Fibroblast of skin of right quadriceps (primary cell): ENCODE data around the gene ERBB4.
A peak's percentile ranks its signal among the peaks of the same experiment; 100 is the strongest.
"Not testable (repeated sequence)": the region's sequence is repeated elsewhere in the genome, so short reads cannot be mapped to it uniquely, and the experiment has no call there.

ENCODE experiments used
- DNase-seq: peaks from one replicate; pipeline ENCODE4 v3.0.0-alpha.2; 2013

The ERBB4 gene

DNA sequence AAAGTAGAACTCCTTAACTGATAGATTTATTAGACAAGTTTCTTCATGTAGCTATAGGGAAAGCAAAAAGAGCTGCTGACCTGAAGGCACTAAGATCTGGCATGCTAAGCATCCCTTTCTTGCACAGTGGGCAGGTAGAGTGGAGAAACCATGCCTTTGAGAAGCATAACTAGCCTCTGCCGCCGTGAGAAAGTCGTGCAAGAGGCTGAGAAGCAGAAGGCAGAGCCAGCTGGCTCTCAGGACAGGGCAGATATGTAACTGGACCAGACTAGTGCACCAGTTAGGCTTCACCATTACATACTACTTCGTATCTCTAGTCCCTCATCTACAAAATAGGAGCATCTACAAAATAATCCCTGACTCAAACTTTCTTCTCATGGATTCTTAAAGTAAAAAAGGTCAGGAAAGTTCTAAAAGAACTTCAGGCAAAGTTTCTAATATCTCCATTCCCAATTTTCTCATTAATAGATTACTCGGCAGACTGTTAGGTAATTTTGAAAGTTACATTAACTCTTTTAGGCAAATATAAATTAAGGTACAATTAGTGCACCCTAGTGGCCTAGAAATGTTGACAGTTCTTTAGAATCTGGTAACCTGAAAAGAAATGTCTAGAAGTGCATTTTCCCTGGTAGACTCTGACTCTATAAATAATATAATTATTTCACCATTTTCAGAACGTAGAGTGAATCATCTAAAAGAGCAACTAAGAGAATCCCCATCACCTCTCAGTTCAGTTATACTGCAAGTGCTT, 10.3 kb downstream of the ERBB4 start:
- DNase-seq = no peak

DNA sequence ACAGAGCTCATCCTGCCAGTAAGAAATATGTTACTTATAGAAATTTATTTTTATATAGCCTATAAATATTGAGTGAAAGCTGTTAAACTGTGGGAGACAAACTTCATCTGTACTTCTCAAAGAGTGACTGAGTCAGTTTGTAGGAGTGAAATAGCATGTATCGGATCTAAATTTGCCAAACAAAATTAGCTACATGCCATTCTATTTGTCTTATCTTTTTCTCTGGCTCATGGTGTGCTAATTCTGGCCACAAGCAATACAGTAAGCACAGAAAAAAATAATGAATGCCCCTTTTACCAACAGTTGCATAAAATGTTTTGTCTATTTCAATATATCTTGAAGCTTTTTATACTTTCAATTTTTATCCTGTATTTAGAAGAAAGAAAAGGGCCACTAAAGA, 12.5 kb downstream of the ERBB4 start:
- no peak for DNase-seq

DNA sequence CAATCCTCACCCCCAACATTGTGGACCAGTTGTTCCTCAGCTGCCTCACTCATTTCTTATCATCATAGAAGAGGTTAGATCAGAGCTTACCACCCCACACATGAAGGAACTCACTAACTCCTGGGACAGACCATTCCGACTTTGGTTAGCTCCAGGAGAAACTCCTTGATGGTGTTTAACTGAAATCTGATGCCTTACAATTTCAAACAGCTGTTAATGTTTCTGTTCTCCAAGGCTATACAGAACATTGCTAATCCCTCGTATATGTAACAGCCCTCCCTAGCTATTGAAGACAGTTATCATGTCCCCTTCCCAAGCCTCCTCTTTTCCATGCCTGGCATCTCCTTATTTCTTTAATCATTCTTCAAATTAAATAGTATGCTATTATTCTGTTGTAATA, 14.8 kb downstream of the ERBB4 start:
- no peak for DNase-seq

DNA sequence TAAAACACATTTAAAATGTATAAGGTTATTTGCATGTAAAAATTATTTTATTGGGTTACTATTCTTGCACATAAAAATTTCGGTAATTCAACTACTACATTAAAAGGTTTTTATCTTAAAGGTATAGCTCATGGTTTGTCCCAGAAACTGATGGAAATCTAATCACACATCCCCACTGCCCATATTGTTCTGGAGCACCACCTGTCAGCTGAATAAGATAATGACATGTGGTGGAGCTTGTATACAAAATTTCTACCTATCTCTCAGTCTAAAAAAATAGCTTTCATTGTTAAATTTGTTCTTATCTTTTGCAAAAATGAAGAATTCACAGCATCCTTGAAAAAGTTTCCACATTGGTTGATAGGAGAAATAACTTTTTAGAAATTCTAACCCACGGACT, 18.3 kb downstream of the ERBB4 start:
- DNase-seq = peak; percentile 8

DNA sequence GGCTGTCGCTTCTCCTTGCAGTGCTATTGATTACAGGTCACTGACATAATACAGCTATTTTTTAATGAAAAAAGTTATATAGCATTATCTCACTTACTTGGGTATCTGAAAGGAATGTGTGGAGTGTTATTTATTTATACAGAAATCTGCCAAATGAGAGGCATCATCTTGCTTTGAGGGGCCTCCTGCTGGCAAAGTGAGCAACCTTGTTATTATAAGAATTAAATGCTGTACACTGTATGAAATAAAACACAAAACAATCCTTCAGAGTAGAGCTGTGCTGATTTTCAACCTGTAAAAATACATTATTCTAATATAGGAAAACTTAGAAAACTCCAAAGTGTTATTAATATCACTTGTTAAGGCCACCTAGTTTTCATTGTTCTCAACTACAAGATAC, 20.9 kb downstream of the ERBB4 start:
- DNase-seq = no peak

DNA sequence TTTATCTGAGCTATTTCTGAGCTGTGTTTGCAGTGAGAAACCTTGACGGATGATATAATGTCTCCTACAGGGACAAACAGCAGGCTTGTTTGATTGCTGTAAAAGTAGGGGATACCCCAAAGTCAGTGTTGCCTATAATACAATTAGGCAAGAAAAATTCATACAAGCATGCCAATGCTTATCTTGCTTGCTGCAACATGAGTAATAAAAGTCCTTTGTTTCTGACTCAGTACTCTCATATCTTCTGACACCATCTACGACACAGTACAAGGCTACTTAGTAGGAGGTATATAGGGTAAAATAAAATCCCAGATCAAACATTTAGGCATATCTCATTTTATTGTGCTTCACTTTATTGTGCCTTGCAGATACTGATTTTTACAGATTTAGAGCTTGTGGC, 33.0 kb downstream of the ERBB4 start:
- DNase-seq = no peak

DNA sequence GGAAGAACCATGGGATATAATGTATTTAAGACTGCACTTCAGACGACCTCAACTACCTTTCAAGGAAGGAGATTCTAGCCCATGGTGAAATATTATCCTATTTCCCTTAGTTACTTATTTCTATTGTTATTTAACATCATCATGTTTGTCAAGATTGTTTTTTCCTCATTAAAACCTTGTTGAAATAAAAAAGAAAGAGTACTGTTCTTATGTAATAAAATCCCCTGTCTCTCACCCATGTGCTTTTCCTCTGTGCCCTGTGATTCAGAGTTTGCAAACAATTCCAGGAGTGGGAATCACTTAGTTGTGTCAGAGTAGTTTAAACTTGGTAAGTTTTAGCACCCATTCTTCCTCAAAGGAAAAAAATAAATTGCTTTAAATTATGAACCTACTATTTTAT, 43.6 kb downstream of the ERBB4 start:
- DNase-seq = no peak

DNA sequence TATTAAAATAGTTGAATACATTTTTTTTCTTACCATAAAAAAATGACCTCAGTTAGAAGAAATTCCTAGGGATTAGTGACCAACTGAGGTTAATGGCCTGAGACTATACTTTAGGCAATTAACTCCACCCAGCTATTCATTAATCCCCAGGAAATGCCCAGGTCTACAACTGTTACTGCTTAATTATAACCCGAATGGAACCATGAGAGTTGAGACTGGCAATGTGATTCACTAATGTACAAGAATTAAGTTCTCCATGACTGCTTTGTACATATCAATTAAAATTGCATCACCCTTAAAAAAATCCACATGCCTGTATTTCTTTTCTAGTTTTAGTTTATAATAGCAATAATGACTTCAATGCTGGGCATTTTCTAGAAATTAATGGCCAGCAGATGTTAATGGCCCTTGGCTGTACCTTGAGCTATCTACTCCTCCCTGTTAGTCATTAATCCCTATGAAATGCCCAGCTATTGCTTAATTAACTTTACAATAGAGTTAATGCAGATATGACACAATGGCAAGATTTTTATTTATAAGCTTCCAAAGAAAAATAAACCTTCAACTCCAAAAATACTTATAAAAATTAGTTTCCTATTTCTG, 44.1 kb downstream of the ERBB4 start:
- no peak for DNase-seq

DNA sequence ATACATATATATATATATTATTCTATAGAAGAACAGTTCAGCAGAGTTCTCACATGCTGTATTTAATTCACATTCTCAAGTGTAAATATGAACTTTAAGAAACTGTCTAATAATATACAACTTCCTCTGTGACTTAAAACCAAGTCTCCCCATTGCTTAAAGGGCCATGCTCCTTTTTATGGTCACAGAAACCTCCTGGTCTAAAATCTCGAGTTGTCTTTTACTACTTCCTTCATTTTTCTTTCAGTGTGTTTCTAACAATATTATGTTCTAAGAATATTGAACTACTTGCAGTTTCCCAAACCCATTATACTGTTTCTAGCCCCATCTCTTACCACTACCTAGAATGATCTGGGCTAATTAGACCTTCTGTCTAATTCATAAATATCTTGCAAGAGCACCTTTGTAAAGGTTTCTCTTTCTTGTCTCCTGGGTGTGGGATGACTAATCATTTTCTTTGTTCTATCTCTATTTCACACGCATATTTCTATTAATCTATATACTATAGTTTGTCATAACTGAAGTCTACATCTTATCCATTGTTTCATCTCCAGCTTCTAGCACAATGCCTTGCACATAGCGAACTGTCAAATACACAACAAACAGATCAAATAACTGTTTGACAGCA, 48.8 kb downstream of the ERBB4 start:
- no peak for DNase-seq

DNA sequence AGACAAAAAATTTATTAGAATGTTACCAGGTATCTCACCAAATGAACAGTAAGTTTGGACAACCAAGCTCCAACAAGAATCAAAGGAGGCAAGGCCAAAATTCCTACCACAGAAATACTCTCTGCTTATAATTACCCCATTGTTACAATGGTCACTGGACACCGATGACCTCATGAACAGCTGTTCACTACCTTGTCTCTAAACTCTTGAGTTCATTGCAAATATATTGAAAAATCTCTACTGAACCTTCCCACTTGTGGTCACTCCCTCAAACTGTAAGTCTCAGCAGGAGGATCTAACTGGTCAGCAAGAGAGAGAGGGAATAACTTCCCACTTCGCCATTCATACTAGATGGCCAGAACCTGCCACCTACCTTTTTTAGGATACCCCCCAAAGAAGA, 50.0 kb downstream of the ERBB4 start:
- DNase-seq = no peak

DNA sequence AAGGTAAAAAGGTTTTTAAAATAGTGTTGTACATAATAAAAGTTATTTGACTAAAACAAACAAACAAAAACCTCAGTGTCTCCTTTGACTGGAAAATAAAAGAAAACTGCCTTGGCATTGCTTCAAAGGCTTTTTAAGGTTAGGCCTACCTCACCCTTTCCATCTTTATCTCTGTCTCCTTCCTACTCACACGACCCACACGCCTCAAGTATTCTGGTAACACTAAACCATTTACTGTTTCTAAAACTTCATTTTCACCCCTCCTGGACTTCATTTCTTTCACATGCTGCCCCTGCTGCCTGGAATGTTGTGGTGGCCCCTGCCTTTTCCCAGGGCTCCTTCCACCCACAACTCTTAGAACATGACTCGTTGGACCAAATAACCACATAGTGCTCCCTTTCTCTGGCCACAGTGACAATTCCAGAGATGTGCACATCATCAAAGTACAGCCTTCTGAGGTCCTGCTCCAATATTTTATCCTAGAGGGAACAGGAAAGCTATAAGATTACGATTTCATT, 54.0 kb downstream of the ERBB4 start:
- peak; percentile 37 for DNase-seq

DNA sequence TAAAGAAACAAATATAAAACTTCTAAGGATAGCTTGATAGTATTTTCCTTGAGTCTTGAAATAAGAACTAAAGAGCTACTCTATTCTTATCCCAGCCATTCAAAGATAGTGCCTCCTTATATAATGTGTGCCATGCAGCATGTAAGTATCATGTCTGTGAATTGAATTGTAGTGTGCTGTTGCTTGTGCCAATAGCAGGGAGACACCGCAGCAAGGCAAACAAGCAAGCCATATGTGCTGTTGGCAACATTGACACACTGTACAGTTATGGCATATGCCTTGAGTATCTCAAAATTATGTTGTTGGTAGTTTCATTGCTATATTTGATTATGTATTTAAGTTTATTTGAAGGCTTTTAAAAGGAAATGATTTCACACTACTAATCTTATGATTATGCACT, 58.2 kb downstream of the ERBB4 start:
- DNase-seq = no peak

DNA sequence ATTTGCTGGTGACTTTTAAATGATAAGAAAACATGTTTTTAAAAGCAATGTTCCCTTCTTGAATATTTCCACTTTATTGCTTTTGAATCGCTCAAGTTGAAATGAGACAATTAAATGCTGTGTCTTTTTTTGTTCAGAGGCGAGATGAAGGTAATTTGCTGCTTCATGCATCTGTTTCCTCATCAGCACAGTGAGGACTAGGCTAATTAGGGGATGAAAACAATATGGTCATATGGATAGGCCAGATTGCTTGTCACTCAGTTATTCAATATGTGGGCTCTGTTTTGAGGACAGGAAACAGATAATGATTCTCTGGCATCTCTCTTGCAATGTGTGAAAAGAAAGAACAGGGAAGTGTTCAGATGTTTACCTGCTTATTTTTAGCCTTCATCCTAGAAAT, 61.0 kb downstream of the ERBB4 start:
- DNase-seq = no peak

DNA sequence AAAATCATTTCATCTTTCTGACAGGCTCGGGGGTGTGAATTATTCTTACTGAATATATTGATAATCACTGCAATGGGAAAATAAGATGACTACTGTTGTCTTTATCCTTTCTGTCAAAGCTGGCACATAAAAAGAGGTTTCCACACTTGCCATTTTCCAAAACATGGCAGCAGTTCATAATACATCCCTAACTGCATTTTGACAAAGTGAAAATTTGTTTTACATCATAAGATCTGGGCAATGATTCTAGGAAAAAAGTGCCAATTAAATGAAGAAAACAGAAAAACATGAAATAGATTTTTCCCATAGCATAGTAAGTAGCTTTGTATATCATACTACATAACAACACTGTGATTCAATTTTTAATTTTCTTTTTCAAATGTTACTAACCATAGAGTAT, 65.4 kb downstream of the ERBB4 start:
- DNase-seq = no peak

DNA sequence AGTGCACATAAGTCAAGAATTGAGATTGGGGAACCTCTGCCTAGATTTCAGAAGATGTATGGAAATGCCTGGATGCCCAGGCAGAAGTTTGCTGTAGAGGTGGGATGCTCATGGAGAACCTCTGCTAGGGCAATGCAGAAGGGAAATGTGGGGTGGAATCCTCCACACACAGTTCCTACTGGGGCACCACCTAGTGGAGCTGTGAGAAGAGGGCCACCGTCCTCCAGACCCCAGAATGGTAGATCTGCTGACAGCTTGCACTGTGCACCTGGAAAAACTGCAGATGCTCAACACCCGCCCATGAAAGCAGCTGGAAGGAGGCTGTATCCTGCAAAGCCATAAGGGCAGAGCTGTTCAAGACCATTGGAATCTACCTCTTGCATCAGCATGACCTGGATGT, 71.1 kb downstream of the ERBB4 start:
- DNase-seq = not testable (repeated sequence)

DNA sequence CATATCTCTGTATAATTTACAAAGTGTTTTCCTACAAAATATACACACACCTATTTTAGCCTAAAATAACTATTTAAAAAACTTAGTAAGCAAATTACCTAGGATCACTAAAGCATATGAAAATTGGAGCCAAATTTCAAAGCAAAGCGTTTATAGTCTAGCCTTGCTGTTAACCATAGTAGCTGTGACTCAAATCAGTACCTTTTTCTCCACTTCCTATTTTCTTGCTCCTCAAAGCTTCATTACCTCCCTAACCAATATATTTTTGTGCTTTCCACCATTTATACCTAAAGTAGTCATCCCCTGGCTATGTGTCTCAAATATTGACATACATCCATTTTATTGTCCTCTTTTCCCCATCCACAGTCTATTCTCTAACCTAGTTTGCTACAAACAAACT, 73.1 kb downstream of the ERBB4 start:
- no peak for DNase-seq

DNA sequence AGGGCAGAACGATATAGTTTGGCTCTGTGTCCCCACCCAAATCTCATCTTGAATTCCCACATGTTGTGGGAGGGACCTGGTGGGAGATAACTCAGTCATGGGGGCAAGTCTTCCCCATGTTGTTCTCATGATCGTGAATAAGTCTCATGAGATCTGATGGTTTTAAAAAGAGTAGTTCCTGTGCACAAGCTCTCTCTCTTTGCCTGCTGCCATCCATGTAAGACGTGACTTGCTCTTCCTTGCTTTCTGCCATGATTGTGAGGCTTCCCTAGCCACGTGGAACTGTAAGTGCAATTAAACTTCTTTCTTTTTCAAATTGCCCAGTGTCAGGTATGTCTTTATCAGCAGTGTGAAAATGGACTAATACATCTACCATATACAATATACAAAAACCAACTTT, 76.9 kb downstream of the ERBB4 start:
- DNase-seq = not testable (repeated sequence)

DNA sequence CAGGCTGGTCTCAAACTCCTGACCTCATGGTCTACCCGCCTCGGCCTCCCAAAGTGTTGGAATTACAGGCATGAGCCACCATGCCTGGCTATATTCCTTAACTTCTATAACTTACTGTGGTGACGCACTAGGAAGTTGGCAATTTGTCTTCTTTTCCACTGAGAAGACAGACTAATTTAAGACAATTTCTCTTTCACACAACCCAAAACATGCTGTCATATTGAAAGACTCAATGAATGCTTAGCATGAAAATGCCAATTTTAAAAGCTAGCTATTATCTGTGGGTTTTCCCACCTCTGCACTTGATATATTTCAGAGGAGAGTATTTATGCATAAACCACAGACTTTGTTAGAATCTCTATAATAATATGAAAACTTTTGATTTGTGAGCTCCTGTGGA, 84.5 kb downstream of the ERBB4 start:
- DNase-seq = no peak

DNA sequence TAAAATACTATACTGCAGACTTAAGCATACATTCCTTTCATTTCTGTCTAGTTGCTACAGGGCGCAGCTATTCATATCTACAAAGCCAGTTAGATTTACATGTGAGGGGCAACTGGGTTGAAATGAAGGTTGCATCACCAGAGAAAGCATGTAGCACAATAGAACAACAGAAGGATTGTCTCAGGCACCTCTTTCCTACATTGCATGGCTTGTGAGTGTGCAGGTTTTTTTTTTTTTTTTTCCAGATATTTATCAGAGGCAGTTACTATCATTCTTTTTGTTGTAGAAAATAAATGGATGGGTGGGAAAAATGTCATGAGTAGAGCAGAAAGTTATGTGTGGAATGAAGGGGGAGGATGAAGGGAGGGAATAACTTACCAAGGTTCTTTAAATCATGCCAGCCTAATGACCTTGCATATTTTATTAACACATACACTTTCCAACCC, 86.8 kb downstream of the ERBB4 start:
- DNase-seq = peak; percentile 80

DNA sequence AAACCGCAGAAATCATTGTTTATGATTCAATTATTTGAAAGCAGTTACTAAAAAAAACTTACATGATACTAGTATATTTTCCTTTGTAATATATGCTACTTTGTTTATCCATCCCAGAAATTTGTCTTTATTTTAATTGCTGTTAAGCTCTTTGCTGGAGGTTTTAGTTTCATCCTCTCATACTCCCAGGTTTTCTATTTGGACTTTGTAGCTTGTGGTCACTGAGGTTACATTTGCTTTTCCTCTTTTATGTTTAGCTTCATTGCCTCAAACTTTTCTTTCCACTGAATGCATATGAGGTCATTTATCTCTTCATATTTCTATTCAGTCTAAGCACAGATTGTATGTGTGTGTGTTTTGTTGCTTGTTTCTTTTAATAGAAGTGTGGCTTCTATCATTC, 89.9 kb downstream of the ERBB4 start:
- DNase-seq = no peak

DNA sequence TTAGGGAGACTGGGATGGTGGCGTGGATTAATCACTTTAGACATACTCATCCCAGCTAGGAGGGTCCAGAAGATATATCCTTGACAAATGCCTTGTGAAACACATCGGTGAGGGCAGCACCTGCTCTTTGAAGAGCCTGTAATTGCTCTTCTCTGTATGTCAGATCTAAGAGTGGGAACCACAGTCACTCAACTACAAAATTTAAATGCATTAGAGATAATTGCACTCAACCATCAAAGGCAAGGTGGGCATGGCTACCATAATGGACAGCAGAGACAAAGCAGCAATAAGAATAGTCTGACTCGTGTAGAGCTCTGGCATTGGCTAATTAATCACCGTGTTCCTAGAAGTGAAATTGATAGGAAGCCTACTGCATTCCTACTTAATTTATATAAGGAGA, 96.8 kb downstream of the ERBB4 start:
- DNase-seq = no peak

DNA sequence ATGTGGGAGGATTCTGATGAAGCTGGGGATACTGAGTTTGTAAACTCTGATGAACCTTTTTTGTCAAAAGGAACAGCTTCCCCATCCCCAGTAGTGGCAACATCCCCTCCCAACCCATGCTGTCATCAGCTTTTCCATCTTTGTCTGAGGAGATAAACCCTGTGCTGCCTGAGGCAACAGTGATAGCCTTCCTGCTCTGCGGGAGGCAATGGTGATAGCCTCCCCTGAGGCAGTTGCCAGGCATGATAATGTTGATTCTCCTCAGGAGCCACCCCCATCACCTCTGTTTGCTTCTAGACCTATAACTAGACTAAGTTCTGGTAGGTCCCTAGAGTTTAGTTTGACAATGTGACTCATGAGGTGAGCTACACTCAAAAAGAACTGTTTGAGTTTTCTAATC, 97.5 kb downstream of the ERBB4 start:
- no peak for DNase-seq

DNA sequence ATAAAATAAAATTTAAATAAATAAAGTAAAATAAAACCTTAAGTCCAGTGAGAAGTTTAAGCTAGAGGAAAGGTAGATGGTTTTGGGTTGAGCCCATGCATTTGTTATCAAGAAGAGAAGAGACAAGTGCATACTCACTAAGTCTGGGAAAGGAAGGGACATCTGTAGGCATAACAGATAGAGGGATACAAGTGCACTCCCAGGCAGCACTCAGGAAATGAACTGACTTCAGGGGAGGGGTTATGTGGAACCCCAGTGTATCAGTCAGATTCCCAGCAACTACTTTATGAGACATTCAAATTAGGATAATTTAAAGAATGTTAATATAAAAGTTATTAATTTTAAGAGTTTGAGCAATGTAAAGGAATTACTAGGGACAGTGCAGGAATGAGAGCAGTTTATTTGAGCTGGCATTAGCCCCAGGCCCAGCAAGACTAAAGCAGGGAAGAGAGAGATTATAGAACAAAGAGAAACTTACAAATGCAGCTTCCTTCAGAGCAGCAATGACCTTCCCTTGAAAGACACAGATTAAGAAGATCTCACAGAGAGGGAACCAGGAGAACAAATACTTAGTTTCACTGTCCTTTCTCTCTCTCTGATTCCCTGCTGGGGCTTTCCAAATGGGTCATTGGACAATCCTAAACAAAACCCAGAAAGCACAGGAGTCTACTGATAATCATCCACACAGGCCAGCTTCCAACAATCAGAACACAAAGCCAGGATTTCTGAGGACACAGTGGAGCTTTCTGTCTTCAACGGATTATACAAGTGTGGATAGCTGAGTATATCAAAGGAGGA, 109.7 kb downstream of the ERBB4 start:
- no peak for DNase-seq
